HG02938 (cell line): Measurements from ENCODE around the gene ARHGAP31.
A peak's percentile ranks its signal among the peaks of the same experiment; 100 is the strongest.
"Not testable (repeated sequence)": the region's sequence is repeated elsewhere in the genome, so short reads cannot be mapped to it uniquely, and the experiment has no call there.

Source experiments
- ATAC-seq: cut with Tn5 transposase; IDR thresholded peaks from one replicate; pipeline ENCODE4 v1.9.1; 2021; ENCODE audit warnings: mild to moderate bottlenecking, moderate library complexity; ENCODE audit not compliant: unreplicated experiment

Gene ARHGAP31

DNA sequence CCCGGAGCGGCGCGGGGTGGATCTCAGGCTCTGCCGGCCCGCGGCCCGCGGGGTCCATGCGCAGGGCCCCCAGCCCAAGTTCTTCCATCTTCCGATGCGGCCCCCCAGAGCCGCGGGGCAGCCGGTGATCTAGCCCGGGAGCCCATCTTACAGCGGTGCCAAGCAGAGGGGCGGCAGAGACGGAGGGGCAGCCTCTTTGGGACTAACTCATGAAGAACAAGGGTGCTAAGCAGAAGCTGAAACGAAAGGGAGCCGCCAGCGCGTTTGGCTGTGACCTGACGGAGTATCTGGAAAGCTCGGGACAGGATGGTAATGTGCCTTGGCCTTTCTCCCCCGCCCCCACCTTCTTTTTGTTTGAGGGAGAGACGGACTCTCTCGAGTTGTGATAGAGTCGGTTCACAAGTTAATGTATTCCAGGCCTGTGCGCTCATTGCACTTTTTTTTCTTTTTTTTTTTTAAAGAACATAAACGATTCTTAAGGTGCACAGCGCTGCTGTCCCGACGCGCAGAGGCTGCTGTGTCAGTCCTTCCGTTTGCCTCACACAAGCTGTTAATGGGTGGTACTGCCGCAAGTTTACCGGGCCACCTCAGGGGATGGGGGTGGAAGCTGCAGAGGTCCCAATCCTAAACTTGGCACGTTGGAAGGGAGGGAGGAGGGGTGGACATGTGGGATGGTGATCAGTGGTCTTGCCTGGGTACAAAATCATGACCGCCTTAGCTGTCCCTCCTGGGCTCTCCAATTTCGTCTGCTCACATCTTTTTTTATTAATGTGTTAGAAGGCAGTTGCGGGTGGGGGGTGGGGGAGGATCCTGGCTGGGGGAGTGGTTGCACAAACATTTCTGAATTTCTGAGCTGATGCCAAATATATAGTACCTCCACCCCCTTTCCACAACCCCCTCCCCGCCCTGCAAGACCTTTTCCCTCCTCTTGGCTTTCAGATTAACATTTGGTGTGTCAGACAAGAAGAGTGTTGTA lies 801 bp downstream of the ARHGAP31 start:
- ATAC-seq: peak; percentile 33

DNA sequence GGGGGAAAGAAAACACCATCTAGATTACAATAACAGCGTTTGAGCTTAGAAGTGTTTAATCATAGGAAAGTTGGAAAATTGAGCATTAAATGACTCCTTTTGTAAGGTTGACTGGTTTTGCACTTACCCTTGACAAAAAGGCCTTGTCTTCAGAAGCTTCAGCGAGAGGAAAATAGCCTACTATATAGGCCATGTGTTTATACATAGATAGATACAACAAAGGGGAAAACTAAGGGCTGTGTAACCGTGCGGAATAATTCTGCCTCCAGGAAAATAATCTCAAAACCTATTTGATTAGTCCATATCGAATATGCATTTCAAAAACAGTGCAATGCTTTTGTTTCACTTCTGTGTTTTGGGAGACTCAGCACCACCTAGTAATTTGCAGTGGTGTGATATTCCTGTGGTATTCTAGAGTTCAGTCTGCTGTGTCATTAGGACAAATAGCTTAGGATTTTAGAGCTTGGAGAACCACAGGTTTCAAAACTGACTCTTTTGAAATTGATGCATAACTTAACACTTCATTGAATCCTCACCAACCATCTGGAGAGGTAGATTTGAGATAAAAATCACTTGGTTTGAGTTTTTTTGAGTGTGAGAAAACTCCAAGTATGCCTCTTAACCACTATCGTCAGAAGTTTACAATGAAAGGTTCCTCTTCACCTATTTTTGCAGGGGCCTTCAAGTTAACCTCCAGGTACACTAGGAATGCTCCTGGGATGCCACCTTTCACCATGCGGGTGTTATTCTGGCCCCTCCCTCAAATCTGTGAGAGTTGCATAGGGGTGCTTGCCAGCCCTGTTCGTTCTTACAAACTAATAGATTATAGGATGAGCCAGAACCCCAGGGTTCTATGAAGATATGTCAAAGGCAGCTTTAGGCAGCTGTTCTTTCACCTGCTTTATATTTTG lies 1.9 kb downstream of the ARHGAP31 start:
- ATAC-seq: no peak

DNA sequence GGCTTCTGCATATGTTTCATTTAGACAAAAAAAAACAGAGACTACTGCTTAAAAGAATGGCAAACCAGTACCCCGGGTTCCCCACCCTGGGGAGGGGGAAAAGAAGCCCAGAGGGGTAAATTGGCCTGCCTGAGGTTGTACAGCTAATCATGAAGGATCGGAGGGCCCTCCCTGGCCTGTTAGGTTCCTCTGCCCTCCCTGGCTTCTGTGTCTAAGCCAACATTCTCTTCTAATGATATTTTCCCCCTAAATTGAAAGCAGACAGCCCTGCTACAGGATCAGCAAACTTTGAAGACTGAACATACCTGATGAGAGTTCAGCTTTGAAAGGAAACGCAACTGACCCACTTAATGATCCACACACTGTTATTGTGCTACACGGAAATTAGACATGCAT lies 2.5 kb downstream of the ARHGAP31 start:
- ATAC-seq: no peak

DNA sequence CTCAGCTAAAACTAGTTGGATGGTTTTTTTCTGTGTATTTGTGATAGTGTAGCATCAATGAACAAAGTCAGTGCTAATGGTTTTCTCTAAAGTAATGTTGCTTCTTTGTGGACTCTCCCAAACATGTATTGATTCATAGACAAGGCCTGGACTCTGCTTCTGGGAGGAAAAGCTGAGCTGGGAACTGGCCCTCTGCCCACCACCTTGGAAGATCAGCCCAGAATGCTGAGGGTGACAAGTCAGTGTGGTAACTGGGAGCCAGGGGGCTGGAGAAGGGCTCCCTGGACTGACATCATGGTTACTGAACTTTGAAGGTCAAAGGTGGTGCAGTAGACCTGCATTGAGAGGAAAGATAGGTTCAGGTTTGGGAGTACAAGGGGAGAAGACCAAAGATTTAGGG lies 3.0 kb downstream of the ARHGAP31 start:
- ATAC-seq: no peak

DNA sequence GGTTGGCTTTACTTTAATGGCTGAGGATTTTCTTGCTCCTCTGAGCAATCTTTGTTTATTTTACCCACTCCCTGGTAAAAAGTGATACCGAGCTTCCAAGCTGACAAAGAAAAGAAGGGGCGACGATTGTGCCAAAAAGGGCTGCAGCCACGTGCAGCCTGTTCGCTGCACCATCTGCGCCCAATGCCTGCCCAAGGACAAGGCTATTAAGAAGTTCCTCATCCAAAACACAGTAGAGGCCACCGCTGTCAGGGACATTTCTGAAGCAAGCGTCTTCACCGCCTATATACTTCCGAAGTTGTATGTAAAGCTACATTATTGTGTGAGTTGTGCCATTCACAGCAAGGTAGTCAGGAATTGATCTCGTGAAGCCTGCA lies 4.4 kb downstream of the ARHGAP31 start:
- ATAC-seq: no peak

DNA sequence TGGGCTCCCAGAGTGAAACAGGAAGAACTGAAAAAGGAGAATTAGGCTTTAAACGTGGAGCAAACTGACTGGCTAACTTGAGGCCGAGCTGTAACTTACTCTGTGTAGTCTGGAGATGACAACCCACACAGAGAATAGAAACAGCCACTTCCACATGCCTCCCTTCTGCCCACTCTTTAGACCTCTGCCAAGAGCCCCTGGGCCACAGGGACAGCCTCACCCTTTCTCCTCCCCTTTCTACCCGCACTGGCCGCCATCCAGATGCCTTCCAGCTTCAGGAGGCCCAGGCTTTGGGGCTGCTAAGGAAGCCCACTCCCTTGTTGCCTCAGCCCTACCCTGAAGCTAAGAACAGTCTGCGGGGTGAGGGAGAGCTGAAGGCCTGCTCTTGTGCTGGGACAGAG lies 6.8 kb downstream of the ARHGAP31 start:
- ATAC-seq: no peak

DNA sequence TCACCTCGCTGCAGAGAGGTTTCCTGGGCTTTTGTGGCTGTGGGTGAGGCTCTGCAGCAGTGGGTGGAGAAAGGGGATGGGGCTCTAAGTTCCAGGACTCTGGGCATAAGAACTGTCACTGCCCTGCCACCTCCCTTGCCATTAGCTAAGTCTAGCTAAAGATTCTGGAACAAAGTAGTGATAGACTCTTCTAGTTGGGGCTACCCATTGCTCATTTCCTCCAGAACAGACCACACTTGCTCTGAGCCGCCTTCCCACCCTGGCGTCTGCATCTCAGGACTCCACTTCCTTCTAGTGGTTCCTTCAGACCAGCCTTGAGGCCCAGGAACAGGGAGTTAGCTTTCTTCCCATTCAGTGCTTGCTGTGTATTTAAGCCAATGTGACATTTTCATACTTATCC lies 7.5 kb downstream of the ARHGAP31 start:
- ATAC-seq: no peak

DNA sequence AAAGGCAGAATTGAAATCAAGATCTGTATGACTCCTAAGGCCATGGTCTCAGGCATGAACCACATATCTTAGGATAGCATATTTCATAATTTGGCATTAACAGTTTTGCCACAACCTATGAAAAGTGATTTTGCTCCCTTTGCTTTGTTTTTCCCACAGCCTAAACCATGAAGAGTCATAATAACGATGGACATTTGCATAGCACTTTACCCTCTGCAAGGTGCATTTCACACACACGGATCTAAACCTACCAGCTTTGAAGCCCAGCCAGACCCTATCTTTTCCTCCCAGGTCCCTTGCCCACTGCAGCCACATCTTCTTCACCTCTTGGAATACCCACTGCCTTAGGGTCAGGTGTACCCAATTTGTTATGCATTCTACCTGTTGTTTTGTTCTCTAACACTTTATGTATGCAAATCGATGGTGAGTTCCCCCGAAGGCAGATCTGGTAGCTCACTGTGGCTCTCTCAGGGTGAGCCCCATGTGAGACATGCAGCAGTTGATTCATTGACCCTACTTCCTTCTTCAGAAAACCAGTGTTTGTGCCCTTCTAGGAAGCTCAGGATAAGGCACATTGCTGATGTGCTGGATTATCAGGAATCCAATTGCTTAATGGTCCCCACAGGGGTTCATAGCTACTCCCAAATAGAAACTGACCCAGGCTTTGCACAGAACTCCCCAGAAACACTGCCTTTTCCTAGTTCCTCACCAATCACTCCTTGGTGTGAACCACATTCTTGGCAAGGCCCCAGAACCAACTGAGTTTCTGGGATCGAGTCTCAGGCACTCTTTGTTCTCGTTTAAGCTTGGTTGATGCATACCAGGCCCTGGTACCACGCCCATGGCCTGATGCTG lies 8.7 kb downstream of the ARHGAP31 start:
- peak; percentile 66 for ATAC-seq

DNA sequence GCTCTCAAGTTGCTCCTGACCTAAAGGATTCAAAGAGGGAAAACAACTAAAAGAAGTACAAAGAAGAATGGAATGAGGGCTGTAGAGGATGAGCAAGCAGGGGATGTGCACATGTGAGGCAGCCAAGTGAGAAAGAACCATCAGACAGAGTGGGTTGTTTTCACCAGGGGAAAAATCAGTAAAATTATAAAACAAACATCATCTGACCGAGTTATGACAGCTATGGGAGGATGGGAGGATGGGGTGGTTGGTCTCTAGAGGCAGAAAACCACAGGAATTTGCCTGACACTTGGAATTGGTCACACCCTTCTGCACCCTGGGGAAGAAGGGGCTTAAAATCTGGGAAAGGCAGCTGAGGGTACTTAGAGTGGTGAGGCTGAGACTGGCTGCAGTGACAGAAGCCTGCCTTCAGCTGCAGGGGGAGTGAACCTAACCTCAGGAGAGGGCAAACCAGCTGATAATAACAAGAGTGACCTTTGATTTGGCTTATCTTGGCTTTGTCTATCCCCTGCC lies 10.1 kb downstream of the ARHGAP31 start:
- ATAC-seq: no peak

DNA sequence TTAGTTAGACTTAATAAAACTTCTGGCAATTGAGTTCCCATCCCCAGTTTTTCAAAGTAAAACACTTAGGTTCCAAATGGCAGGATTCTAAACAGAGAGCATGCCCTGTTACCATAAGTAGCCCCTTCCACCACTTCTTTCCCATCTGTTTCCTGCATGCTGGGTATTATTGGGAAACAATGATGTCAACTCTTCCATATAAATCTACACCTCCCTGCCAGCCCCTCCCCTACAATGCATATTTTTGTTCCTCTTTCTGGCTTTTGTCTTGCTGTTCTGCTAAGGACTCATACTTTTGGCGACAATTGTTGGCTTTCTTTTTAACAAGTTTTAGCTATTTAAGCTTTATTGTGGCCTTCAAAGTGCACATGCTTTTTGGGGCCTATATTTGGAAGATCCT lies 11.1 kb downstream of the ARHGAP31 start:
- no peak for ATAC-seq

DNA sequence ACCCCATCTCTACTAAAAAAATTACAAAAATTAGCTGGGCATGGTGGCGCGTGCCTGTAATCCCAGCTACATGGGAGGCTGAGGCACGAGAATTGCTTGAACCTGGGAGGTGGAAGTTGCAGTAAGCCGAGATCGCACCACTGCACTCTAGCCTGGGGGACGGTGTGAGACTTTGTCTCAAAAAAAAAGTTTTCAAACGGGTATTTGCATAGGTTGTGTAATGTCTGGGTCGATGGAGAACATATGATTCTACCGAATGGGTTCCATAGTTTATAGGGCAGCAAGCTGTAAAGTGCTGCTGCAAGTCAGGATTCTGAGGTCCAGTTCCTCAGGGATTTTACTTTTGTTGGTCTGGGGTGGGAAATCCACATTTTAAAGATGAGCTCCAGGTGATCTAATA lies 12.2 kb downstream of the ARHGAP31 start:
- ATAC-seq: not testable (repeated sequence)

DNA sequence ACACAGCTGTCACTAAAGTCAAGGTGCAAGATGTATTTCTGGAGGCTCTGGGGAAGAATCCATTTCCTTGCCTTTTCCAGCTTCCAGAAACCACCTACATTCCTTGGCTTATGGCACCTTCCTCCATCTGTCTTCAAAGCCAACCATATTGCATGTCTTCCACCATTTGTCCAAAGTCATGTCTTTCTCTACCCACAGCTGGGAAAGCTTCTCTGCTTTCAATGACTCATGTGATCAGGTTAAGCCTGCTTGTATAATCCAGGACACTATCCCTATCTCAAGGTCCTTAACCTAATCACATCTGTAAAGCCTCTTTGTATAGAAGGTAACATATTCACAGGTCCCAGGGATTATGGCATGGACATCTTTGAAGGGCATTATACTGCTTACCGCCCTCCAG lies 14.2 kb downstream of the ARHGAP31 start:
- ATAC-seq: no peak

DNA sequence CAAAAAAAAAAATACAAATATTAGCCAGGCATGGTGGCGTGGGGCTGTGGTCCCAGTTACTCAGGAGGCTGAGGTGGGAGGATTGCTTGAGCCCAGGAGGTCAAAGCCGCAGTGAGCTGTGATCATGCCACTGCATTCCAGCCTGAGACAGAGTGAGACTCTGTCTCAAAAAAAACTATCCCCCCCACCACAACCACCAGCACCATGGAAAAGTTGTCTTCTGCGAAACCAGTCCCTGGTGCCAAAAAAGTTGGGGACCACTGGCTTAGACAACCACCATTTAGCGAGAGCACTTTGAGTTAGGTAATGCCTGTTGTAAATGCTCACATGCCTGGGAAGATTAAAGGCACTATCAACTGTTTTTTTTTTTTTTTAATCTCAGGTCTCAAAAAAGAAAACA lies 15.4 kb downstream of the ARHGAP31 start:
- ATAC-seq: no peak

DNA sequence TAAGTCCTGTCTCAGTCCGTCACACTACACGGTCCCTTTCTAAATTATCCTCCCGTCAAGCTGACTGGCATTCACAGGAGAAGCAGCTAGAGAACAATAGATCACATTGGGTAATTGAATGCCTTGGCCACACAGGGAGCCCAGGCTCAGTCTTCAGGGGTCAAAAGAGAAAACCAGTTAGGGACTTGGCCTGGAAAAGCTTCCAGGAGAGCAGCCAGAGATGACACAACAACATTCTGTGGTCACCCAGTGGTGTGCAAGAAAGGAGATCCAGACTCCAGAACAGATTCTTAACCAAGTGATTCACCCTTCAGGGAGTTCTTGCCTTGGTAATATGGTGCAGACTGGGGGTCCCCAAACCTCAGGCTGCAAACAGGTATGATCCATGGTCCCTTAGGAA lies 15.9 kb downstream of the ARHGAP31 start:
- no peak for ATAC-seq

DNA sequence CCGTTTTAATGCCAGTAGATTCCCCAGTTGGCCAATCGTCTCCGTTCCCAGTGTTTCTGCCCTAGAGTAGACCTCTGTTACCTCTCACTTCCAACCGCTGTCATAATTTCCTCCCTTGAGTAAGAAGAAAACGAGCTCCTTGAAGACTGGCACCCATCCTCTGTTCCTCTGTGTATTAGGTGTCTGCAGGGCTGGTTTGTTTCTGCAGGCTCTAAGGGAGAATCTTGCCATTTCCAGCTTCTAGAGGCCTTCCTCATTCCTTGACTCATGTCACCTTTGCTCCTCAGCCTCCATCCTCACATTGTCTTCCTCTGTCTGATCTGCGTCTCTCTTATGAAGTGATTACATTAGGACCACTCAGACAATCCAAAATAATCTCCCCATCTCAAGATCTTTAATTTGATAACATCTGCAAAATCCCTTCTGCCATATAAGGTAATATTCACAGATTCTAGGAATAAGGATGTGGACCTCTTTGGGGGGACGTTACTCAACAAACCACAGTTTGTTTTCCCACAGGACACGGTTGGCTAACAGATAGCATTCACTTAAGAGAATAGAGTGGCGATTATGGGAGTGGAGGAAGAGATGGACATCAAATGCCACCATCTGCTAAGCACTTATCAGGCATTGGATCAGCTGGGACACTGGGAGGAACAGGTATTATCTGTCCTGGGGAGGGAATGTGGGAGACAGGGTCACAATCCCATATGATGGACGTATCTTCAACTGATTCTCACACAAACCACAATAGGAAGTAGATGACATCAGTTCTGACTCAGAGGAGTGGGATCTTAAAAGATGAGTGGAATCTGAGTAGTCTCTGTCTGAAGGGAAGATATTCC lies 17.1 kb downstream of the ARHGAP31 start:
- no peak for ATAC-seq

DNA sequence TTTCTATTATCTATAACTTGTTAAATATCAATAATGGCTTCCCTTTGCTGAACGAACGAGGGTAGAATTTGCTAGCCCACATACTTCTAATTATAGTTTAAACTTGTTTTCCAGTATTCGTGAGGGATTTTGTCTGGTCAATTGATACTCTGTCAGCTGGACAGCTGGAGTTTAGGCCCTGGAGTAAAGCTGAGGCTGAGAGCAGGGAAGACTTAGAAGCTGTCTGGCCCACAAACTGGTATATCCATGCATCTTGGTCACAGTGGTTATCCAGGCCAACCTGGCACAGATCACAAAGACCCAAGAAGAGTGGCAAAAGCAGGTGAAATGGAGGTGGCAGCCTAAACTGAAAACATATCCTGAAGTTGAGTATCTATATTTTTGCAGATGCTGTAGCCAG lies 19.3 kb downstream of the ARHGAP31 start:
- ATAC-seq: no peak

DNA sequence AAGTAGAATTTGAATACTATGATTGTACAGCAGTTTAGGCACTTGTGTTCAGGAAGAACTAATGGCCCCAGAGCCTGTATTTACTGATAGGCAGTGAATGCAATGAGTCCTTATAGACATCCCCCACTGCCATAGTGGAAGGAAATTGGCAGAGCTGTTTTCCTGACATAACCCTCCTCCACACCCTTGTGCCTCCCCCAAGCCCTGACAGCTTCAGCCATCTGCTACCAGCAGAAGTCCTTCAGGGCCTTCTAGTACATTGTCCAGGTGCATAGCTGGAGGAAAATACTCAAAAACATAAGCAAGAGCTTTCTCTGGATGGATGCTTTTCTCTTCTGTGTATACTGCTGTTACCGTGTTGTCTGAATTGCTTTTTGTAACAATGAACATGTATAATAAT lies 20.6 kb downstream of the ARHGAP31 start:
- no peak for ATAC-seq

DNA sequence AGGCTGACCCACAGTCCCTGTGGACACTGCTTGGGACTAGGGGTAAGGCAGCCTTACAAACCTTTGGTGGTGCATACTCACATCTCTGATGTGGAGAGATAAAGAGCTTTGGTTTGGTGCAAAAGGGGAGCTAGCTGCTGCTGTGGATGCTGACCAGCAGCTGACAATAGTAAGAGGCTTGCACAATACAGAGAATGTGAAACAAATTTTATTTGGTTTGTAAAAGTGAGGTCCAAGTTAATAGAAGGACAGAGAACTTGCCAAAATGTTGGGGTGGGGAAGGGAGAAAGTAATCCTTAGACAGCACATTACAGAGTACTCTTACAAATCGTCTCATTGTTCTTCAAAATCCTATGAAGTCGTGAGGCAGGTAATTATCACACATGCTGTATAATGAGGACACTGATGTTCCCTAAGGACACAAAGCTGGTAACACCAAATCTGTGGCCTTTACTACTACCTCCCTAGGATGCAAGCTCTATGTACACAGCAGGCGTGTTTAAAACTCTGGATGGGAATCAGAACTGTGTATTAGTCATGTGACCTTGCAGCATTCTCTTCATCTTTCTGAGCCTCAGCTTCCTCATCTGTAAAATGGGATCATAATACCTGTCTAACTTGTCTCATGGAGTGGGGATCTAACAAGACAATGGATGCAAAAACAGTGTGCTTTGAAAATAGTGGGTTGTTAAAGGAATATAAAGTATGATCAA lies 21.6 kb downstream of the ARHGAP31 start:
- no peak for ATAC-seq

DNA sequence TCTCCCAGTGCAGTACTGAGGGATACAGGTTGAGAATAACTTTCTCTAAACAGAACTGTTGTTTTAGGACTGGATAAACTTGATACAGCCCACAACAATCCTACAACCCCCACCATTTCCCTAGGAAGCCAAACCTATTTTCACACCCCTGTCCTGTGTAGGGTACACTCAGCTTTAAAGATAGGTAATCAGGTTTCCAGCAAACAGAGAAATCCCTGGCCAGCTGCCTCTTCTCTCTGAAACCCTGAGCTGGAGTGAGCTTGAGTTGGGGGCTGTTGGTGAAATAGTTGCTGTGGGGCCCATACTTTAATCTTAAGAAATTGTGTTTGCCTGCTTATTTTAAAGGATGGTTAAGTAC lies 22.1 kb downstream of the ARHGAP31 start:
- ATAC-seq: no peak
